IPS-18a (cell line): ENCODE results near the gene DUOXA1.
"Not testable (repeated sequence)": the region's sequence is repeated elsewhere in the genome, so short reads cannot be mapped to it uniquely, and the experiment has no call there.

Experiments
- H3K27ac ChIP-seq: one replicate; pipeline ENCODE4 v1.5.1; 2013; ENCODE audit warnings: low read length
- H3K27me3 ChIP-seq: one replicate; pipeline ENCODE4 v1.6.1; 2013; ENCODE audit warnings: mild to moderate bottlenecking, low read length; ENCODE audit not compliant: control insufficient read depth, insufficient read depth
- H3K36me3 ChIP-seq: one replicate; pipeline ENCODE4 v1.6.1; 2013; ENCODE audit warnings: low read depth, low read length; ENCODE audit not compliant: control insufficient read depth
- H3K4me1 ChIP-seq: one replicate; pipeline ENCODE4 v1.6.1; 2013; ENCODE audit warnings: low read depth, low read length; ENCODE audit not compliant: control insufficient read depth
- H3K4me3 ChIP-seq: one replicate; pipeline ENCODE4 v1.5.1; 2013; ENCODE audit warnings: low read length
- H3K9ac ChIP-seq: one replicate; pipeline ENCODE4 v1.6.1; 2013; ENCODE audit warnings: mild to moderate bottlenecking, low read length, moderate library complexity
- H3K9me3 ChIP-seq: one replicate; pipeline ENCODE4 v1.6.1; 2013; ENCODE audit warnings: low read depth, low read length; ENCODE audit not compliant: control insufficient read depth

DUOXA1 gene

GRCh38 chr15:45106002-45106790, 23.5 kb downstream of the DUOXA1 start:
- Histone ChIP-seq H3K4me1 (peaks cover 6% of the 10 kb centered on the region), H3K27ac (no peak overlapping the region), H3K9me3 (no peaks in the 10 kb centered on the region), H3K36me3 (no peaks in the 10 kb centered on the region), H3K27me3 (peaks cover 27% of the 10 kb centered on the region), H3K9ac (no peak overlapping the region), H3K4me3 (no peak overlapping the region)

GRCh38 chr15:45105586-45105985, 24.1 kb downstream of the DUOXA1 start:
- peaks cover 21% of the 10 kb centered on the region for H3K27me3 ChIP-seq
- no peaks in the 10 kb centered on the region for H3K36me3 ChIP-seq
- no peak overlapping the region for H3K4me3 ChIP-seq
- H3K27ac ChIP-seq: no peak overlapping the region
- H3K9ac ChIP-seq: no peak overlapping the region
- no peaks in the 10 kb centered on the region for H3K9me3 ChIP-seq
- peaks cover 12% of the 10 kb centered on the region for H3K4me1 ChIP-seq

- not testable (repeated sequence) for H3K4me3 ChIP-seq, H3K27me3 ChIP-seq, H3K36me3 ChIP-seq, H3K9ac ChIP-seq, H3K27ac ChIP-seq, H3K9me3 ChIP-seq
- H3K4me1 ChIP-seq: peaks cover 14% of the 10 kb centered on the region
Measured at GRCh38 chr15:45104170-45104569, 25.5 kb downstream of the DUOXA1 start.

GRCh38 chr15:45102226-45102625, 27.5 kb downstream of the DUOXA1 start:
- Histone ChIP-seq H3K4me3 (no peak overlapping the region), H3K4me1 (peaks cover 14% of the 10 kb centered on the region), H3K27ac (no peak overlapping the region), H3K27me3 (peaks cover 3% of the 10 kb centered on the region), H3K9me3 (no peaks in the 10 kb centered on the region), H3K9ac (no peak overlapping the region), H3K36me3 (no peaks in the 10 kb centered on the region)

DNA sequence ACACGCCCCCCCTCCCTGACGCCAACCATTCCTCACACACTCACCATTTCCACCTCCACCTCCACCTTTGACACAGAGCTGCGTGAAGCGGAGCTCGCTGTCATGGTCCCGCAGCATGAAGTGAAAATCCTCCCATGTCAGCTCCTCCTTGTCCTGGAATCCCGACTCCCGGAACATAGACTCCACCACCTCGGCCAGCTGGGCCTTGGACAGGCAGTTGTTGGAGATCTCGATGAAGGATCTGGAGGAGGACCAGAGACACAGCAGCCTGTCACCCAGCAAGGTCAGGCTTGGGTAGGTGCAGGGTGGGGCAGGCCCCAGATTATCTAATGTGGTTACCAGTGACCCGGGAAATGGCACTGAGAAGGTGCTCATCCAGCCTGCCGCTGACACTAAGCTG, 27.9 kb downstream of the DUOXA1 start:
- peaks cover 3% of the 10 kb centered on the region for H3K27me3 ChIP-seq
- no peak overlapping the region for H3K27ac ChIP-seq
- peaks cover 14% of the 10 kb centered on the region for H3K4me1 ChIP-seq
- no peak overlapping the region for H3K4me3 ChIP-seq
- H3K9me3 ChIP-seq: no peaks in the 10 kb centered on the region
- H3K9ac ChIP-seq: no peak overlapping the region
- H3K36me3 ChIP-seq: no peaks in the 10 kb centered on the region

DNA sequence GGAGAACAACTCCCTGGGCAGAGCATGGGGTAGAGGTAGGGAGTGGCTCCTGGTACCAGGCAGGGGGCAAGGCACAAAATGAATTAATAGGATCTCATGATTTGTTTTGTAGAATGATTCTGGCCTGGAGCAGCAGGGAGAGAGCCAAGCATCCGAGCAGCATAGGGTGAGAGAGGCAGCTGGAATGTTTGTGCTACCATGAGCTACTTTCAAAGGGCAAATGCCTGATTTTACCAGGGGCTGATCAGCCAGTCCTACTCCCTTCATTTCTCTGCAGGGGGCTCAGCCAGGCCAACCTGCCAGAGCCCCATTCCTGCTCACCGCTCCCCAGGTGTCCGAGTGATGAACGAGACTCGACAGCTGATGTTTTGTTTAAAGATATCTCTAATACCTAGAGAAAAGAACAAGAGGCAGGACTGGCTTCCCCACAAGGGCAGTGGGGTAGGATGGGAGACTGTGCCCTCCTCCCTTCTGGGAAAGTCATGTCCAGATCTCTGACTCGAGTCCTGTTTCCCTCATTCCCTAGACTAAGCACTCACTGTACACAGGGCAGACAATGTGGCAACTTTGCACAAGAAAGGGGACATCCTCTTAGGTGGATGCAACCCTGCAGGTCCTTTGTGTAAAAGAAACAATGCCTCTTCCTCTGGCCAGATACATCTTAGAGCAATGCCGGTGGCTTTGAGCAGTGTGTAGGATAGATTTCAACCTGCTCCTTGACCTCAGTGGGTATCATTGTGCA, 28.6 kb downstream of the DUOXA1 start:
- H3K36me3 ChIP-seq: no peaks in the 10 kb centered on the region
- H3K4me1 ChIP-seq: peaks cover 14% of the 10 kb centered on the region
- H3K27ac ChIP-seq: no peak overlapping the region
- peaks cover 3% of the 10 kb centered on the region for H3K27me3 ChIP-seq
- no peaks in the 10 kb centered on the region for H3K9me3 ChIP-seq
- no peak overlapping the region for H3K4me3 ChIP-seq
- H3K9ac ChIP-seq: no peak overlapping the region

GRCh38 chr15:45099549-45100165, 30.0 kb downstream of the DUOXA1 start:
- H3K9ac ChIP-seq: no peak overlapping the region
- H3K4me3 ChIP-seq: no peak overlapping the region
- H3K4me1 ChIP-seq: peaks cover 14% of the 10 kb centered on the region
- H3K9me3 ChIP-seq: no peaks in the 10 kb centered on the region
- H3K36me3 ChIP-seq: no peaks in the 10 kb centered on the region
- peaks cover 3% of the 10 kb centered on the region for H3K27me3 ChIP-seq
- no peak overlapping the region for H3K27ac ChIP-seq

- no peak overlapping the region for H3K27ac ChIP-seq
- no peaks in the 10 kb centered on the region for H3K9me3 ChIP-seq
- peaks cover 3% of the 10 kb centered on the region for H3K27me3 ChIP-seq
- no peaks in the 10 kb centered on the region for H3K36me3 ChIP-seq
- no peak overlapping the region for H3K9ac ChIP-seq
- H3K4me3 ChIP-seq: no peak overlapping the region
- peaks cover 14% of the 10 kb centered on the region for H3K4me1 ChIP-seq
Measured at GRCh38 chr15:45097466-45097865, 32.2 kb downstream of the DUOXA1 start.

DNA sequence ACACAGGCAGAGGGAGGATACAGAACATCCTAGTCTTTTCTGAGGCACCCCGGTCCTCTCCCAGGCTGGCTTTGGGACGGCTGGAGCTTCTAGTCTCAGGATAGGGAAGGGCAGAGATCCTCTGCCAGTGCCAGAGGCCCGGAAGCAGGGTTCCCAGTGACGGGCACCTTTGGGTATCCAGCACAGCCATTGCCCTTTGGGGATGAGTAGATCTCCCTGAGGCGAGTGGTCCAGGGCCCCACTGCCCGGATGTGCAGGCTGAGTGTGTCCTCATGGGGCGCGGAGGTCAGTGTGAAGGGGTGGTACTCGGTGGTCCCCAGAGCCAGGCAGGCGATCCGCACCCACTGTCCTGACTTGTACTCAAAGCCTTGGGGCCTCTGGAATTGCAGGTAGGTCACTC, 34.0 kb downstream of the DUOXA1 start:
- Histone ChIP-seq H3K9ac (no peak overlapping the region), H3K4me1 (peaks cover 3% of the 10 kb centered on the region), H3K36me3 (no peaks in the 10 kb centered on the region), H3K27me3 (peaks cover 3% of the 10 kb centered on the region), H3K9me3 (no peaks in the 10 kb centered on the region), H3K27ac (no peak overlapping the region), H3K4me3 (no peak overlapping the region)

DNA sequence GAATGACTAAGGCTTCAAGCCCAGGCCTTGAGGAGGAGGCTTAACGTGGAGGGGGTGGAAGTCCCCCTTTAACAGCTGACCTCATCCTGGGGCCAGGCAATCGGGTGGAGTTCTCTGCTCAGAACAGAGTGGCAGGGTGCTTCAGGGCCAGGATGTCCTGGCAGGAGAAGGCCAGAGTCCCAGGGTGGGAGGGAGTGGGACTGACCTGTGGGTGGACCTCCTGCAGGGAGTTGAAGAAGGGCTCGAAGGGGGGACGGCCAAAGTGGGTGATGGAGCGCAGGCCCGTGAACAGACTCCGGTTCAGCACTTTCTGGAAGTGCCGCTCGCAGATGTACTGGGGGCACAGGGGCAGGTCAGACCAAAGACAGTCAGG, 35.3 kb downstream of the DUOXA1 start:
- H3K4me3 ChIP-seq: no peak overlapping the region
- no peaks in the 10 kb centered on the region for H3K36me3 ChIP-seq

DNA sequence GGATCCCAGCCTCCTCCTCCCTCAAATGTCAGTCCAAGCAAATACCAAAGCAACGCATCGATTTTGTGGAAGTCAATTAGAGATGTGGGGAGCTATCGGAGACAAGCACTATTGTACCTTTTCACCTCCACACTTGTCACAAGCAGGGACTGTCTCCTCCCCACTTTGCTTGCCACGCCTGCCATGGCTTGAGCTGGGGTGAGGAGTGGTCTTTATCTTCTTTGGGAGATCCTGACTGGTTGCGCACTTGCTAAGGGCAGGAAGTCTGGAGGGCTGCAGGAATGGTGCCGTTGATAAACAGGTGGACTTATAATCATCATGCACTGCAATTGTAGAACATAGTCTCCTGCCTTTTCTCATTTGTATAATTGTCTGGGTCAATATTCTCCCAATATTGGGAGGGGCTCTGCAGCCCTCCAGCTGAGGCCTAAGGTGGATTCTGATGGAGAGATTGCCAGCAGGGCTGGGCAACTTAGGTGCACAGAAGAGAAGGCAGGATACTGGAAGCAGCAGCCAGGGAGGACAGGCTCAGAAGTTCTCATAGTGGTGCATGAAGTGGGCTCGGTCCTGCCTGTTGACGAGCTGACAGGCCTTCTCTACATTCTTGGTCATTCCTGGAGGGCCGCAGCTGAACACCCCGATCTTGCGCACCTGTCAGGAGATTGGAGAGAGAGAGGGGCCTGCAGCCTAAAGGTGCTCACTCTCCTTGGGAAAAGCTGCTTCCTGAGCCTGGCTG, 35.9 kb downstream of the DUOXA1 start:
- H3K4me3 ChIP-seq: no peak overlapping the region
- no peaks in the 10 kb centered on the region for H3K36me3 ChIP-seq
- no peak overlapping the region for H3K27ac ChIP-seq
- no peaks in the 10 kb centered on the region for H3K27me3 ChIP-seq
- no peaks in the 10 kb centered on the region for H3K4me1 ChIP-seq
- no peaks in the 10 kb centered on the region for H3K9me3 ChIP-seq
- H3K9ac ChIP-seq: no peak overlapping the region

More for the DNA sequence above, 35.3 kb downstream of the DUOXA1 start:
- Histone ChIP-seq H3K9ac (no peak overlapping the region), H3K9me3 (no peaks in the 10 kb centered on the region), H3K27me3 (no peaks in the 10 kb centered on the region), H3K27ac (no peak overlapping the region), H3K4me1 (no peaks in the 10 kb centered on the region)
